Cardiac muscle cell (in vitro differentiated cells and primary cell): ENCODE results near the gene APPL2. TPM values are rescaled to one million over a fixed set of nuclear protein-coding genes. Genes with fewer than 3 reads are reported as not detected.

Source experiments
- DNase-seq, 2 donors: peaks; one replicate each; pipeline versions ENCODE4 v3.0.0 to v3.0.0-alpha.2; 2010 to 2017; ENCODE audit warnings: low read depth in 1 of 2, low spot score in 1 of 2
- H3K27ac ChIP-seq: fragments of 200-600 bp; sonication (generic); 2 replicates; pipeline ENCODE4 v1.5.1; 2016
- H3K27me3 ChIP-seq: fragments of 200-600 bp; sonication (generic); 2 replicates; pipeline ENCODE4 v1.6.0; 2016; ENCODE audit warnings: control low read depth
- H3K36me3 ChIP-seq: fragments of 200-600 bp; sonication (generic); 2 replicates; pipeline ENCODE4 v1.5.1; 2016; ENCODE audit warnings: control low read depth
- H3K4me1 ChIP-seq: fragments of 200-600 bp; sonication (generic); 2 replicates; pipeline ENCODE4 v1.8.1; 2017; ENCODE audit warnings: low read depth, mild to moderate bottlenecking, mixed run types
- H3K4me3 ChIP-seq: fragments of 200-600 bp; sonication (generic); 2 replicates; pipeline ENCODE4 v1.5.1; 2016; ENCODE audit warnings: mild to moderate bottlenecking
- H3K9me3 ChIP-seq: fragments of 200-600 bp; sonication (generic); 2 replicates; pipeline ENCODE4 v1.5.1; 2017; ENCODE audit warnings: low read depth, mild to moderate bottlenecking, control low read depth
- CTCF ChIP-seq: IDR thresholded peaks from 2 replicates; pipeline ENCODE4 v1.5.1; 2012; ENCODE audit warnings: low read depth, mild to moderate bottlenecking, low read length
- polyA plus RNA-seq: library from polyadenylated mRNA; unstranded; fragments of >200 nt; fragmentation: Nextera tagmentation; extraction: Ambion mirVana; gene quantifications from 2 replicates; pipeline ENCODE4 v1.2.1, GENCODE V29; 2016
- total RNA-seq: library from RNA; depleted of rRNA; stranded (reverse); fragments of >200 nt; gene quantifications from 2 replicates; pipeline ENCODE4 v1.2.3, GENCODE V29; 2016

The APPL2 gene
- total and polyA plus RNA-seq, 2 experiments from 2014 or later, result 13.2 to 24.7 TPM

- H3K4me3 ChIP-seq, result no peak overlapping the region
- DNase-seq, result no peak
- no peak overlapping the region for H3K27ac ChIP-seq
- no peaks in the 10 kb centered on the region for H3K4me1 ChIP-seq
- TF ChIP-seq CTCF, result no peak
- no peaks in the 10 kb centered on the region for H3K9me3 ChIP-seq
- H3K36me3 ChIP-seq, result peaks cover 58% of the 10 kb centered on the region
- H3K27me3 ChIP-seq, result no peaks in the 10 kb centered on the region
Observed at GRCh38 chr12:105142259-105142658, 93.7 kb downstream of the APPL2 start.

GRCh38 chr12:105141320-105141922, 94.6 kb downstream of the APPL2 start:
- DNase-seq, result no peak
- Histone ChIP-seq H3K36me3 (peaks cover 49% of the 10 kb centered on the region), H3K27ac (no peak overlapping the region), H3K4me1 (no peaks in the 10 kb centered on the region), H3K9me3 (no peaks in the 10 kb centered on the region), H3K27me3 (no peaks in the 10 kb centered on the region), H3K4me3 (no peak overlapping the region)
- no peak for TF ChIP-seq CTCF

- peaks cover 43% of the 10 kb centered on the region for H3K36me3 ChIP-seq
- no peak for DNase-seq
- H3K9me3 ChIP-seq, result no peaks in the 10 kb centered on the region
- no peak overlapping the region for H3K27ac ChIP-seq
- no peak overlapping the region for H3K4me3 ChIP-seq
- H3K4me1 ChIP-seq, result no peaks in the 10 kb centered on the region
- no peak for TF ChIP-seq CTCF
- H3K27me3 ChIP-seq, result no peaks in the 10 kb centered on the region
Observed at GRCh38 chr12:105138248-105138647, 97.7 kb downstream of the APPL2 start.

Other genes starting within 250 kb of the APPL2 start
- 7.5 and 9.0 TPM in 2 replicates for gene NOPCHAP1, start 249.9 kb downstream of the APPL2 start, total RNA-seq
- 25.6 and 50.9 TPM in 2 replicates for gene NOPCHAP1, start 249.9 kb downstream of the APPL2 start, polyA plus RNA-seq
- gene ALDH1L2, start 151.7 kb downstream of the APPL2 start, total RNA-seq, result 0.14 and 0.63 TPM in 2 replicates
- gene ALDH1L2, start 151.7 kb downstream of the APPL2 start, polyA plus RNA-seq, result 0.12 and 2.3 TPM in 2 replicates
- 12.3 and 18.5 TPM in 2 replicates for gene WASHC4, start 128.4 kb downstream of the APPL2 start, total RNA-seq
- gene WASHC4, start 128.4 kb downstream of the APPL2 start, polyA plus RNA-seq, result 24.1 and 41.1 TPM in 2 replicates
- 39.3 and 56.6 TPM in 2 replicates for gene C12orf75, start 94.5 kb upstream of the APPL2 start, total RNA-seq
- gene C12orf75, start 94.5 kb upstream of the APPL2 start, polyA plus RNA-seq, result 78.2 and 106 TPM in 2 replicates